NCI-H748 (cell line): Measurements from ENCODE around the gene PODXL.
A peak's percentile ranks its signal among the peaks of the same experiment; 100 is the strongest.
"Not testable (repeated sequence)": the region's sequence is repeated elsewhere in the genome, so short reads cannot be mapped to it uniquely, and the experiment has no call there.

Source experiments
- DNase-seq: peaks from one replicate; lab custom pipeline; 2025; ENCODE audit not compliant: unreplicated experiment; lab: John Stamatoyannopoulos, UW

Gene PODXL

DNA sequence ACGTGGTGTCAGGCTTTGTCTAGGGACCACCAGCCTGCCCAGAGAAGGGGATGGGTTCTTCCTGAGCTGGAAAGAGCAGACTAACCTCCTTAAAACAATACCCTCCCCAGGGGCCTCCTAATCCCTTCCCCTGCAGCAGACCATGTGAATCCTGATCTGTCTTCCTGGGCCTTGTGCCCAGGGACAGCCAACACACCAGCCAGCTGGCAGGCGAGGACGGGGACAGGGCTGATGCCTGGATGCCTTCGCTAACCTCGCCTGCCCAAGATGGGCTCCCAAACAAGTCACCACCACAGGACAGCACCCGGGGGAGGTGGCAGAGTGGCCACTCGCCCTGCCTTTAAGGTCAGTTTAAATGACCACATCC lies 17.6 kb downstream of the PODXL start:
- no peak for DNase-seq

- DNase-seq = no peak
Observed at GRCh38 chr7:131538071-131538812, 18.2 kb downstream of the PODXL start.

DNA sequence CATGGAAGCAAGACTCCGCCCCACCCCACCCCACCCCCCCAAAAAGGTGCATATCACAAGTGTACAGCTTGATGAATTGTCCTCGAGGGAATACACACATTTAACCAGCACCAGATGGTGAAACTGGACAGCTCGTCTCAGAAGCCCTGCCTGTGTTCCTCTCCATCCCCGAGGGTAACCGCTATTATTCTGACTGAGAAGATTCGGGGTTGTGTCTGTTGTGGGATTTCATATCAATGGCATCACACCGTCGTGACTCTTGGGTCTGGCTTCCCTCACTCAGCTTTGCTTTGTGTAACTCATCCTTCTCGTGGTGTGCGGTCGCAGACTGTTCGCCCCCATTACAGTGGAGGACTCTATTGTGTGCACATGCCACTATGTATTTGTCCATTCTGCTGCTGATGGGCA lies 18.9 kb downstream of the PODXL start:
- no peak for DNase-seq

GRCh38 chr7:131536361-131536849 lies 20.0 kb downstream of the PODXL start:
- no peak for DNase-seq

DNA sequence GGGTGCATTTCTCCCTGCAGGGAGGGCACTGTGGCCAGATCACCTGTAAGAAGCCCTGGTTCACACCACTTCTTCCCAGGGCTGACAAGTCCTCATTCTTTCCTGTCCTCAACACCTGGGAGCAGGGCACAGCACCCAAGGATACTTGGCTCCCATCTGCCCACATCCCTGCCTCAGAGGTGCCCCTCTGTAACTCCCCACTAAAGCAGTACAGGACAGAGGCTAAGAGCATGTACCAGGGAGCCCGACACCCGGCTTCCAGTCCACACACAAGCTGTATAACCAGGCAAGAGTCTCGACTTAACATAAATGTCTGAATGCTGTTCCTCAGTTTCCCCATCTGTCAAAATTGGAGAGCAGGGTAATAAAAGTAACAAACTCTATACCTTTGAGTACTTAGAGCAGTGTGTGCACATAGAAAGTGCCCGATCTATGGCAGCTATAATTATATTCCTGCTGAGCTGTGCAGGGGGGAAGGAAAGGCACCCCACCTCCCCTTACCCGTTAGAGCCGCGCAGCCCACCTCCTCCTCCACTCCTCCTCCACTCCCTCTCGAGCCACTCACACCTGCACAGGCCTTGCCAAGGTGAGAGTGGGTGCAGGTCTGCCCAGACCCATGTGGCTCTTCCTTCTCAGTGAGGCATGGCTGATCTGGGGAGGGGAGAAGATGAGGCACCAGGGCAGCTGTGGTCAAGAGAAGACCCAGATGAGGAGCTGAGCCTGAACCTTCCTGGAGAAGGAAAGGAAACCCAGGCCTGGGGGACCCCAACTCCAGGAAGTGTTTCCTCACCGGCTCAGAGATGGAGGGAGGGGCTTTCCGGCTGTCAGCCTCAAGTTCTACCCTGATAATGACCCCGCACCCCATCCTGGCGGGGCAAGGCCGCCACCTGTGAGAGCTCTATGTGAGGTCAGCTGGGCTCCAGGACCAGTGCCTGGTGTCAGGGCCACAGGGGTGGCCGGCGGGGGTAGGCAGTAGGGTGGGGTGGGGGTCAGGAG lies 22.6 kb downstream of the PODXL start:
- no peak for DNase-seq

GRCh38 chr7:131533151-131533559 lies 23.3 kb downstream of the PODXL start:
- no peak for DNase-seq

DNA sequence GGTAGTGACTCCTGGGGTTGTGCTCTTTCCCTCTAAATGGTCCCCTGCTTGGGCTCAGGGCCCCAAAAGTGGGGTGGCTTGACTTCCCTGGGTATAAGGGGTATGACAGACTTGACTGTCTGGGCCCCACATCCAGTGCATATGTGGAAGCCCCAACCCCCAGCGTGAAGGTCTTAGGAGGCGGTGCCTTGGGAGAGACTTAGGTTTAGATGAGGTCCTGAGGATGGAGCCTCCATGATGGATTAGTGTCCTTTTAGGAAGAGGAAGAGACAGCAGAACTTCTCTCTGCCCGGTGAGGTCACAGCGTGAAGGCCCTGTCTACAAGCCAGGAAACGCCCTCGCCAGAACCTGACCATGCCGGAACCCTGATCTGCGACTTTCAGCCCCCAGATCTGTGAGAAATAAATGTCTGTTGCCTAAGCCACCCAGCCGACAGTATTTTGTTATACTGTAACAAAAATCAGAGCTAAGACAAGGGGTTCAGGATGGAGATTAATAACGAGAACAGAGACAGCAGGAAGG lies 23.8 kb downstream of the PODXL start:
- DNase-seq = no peak

GRCh38 chr7:131530137-131530536 lies 26.3 kb downstream of the PODXL start:
- no peak for DNase-seq

DNA sequence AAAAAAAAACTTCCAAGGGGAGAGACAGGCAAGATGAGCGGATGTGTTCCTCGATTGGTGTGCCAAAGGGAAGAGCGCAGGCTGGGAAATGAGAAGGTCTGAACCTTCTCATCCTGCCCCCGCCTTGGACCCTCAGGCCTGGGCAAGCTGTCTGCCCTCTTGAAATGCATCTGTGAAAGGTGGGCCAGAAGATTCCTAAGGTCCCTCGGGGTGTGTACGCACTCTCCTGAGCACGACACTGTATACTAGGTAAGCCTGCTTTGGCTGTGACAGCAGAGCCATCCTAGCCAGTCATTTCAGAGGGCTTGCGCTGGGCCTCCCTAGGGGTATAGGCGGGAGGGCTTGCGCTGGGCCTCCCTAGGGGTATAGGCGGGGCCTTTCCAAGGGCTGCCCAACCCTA lies 26.8 kb downstream of the PODXL start:
- DNase-seq = no peak

- DNase-seq = no peak
Observed at GRCh38 chr7:131529179-131529578, 27.2 kb downstream of the PODXL start.

DNA sequence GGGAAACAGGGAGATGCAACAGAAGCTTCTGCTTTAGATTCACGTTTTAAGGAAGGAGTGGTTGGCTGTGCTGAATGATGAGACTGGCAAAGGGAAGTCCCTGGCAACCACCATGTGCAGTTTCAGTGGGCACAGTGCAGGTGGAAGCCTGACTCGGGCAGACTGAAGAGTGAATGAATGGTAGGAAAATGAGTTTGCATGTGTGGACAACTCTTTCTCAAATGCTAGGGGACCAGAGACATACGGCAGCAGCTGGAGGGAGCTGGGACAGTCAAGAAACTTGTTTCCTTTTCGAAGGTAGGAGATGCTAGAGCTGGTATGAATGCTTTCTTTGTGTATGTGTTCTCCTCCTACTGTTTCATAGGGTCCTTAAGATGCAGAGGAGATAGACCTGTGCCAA lies 29.0 kb downstream of the PODXL start:
- DNase-seq = no peak

DNA sequence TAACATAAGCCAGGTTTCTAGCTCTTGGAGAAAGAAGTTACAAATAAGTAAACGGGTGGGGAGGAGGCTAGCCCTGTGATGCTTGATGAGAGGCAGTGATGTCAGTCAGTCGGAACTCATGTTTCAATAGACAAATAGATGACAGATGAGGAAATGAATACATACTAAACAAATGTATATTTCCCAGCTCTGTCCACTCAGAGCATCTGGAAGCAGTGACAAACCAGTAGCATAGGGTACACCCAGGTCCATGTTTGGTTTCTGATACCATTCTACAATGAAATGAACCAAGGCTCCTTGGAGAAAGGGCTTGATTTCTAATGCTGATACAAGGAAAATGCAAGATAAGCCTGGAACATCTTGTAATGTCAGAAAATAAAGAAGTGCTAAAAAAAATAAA lies 30.6 kb downstream of the PODXL start:
- no peak for DNase-seq

DNA sequence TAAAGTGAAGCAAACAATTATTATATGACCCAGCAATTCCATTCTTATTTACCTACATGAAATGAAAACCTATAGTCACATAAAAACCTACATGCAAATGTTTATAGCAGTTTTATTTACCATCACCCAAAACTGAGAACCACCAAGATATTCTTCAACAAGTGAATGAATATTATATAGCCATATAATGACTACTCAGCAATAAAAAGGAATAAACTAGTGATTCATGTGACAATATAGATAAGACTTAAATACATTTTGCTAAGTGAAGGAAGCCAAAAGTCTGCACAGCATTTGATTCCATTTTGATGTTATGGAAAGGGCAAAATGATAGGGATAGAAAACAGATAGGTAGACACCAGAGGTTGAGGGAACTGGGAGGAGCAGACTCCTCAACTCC lies 31.7 kb downstream of the PODXL start:
- no peak for DNase-seq

DNA sequence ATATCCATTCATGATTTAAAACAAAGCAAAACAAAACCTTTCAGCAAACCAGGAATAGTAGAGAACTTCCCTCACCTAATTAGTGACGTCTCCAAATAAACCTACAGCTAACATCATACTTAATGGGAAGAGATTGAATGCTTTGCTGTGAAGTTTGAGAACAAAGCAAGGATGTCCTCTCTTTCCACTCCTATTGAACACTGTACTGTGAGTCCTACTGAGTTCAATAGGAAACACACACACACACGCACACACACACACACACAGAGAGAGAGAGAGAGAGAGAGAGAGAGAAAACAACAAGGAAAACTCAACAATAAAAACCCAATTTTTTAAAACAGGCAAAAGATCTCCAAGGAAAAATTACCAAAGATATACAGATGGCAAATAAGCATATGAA lies 32.3 kb downstream of the PODXL start:
- no peak for DNase-seq

DNA sequence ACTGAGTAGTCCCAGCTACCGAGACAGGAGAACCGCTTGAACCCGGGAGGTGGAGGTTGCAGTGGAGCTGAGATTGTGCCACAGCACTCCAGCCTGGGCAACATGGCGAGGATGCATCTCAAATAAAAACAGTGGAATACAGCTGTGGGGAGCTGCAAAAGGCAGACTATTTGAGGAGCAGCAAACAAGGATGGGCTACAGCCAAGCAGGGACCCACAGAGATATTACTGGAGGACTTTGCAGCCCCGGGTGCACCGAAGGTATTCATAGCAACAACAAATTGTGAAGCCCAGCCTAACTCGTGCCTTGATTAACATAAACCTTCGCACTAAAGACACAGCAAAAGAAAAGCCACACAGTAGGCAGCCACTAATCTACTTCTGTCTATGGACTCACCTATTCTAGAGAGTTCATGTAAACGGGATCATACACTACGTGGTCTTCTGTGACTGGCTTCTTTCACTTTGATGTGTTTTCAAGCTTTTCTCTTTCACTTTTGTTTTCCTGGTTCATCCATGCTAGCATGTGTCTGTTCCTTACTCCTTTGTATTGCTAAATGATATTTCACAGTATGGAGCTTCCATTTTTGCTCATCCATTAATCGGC lies 34.0 kb downstream of the PODXL start:
- DNase-seq = no peak

DNA sequence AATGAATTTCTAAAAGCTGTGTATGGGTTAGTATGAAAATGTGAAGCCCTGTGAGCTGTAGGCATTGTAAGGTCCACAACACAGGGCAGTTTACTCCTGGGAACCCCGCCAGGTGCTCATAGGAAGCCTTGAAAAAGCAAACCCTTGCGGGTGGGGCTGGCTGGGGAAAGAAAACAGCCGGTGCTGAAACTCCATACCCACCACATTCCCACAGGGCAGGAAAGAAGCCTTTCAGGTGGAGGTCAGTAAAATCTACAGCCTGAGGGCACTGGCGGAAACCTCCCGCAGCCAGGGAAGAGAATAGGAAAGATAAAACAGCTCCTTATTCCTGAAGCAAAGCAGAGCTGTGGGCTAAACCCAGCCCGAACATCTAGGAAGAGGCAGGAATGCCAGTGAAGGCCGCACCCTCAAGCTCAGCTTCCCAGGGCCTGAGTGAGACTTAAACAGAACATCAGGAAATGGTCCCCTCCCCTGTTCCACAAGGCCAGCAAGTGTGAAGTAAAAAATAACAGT lies 34.7 kb downstream of the PODXL start:
- peak; percentile 40 for DNase-seq

- no peak for DNase-seq
Observed at GRCh38 chr7:131518626-131519025, 37.8 kb downstream of the PODXL start.

- DNase-seq = no peak
Observed at GRCh38 chr7:131517218-131517923, 39.1 kb downstream of the PODXL start.

- not testable (repeated sequence) for DNase-seq
Observed at GRCh38 chr7:131515471-131515870, 41.0 kb downstream of the PODXL start.

DNA sequence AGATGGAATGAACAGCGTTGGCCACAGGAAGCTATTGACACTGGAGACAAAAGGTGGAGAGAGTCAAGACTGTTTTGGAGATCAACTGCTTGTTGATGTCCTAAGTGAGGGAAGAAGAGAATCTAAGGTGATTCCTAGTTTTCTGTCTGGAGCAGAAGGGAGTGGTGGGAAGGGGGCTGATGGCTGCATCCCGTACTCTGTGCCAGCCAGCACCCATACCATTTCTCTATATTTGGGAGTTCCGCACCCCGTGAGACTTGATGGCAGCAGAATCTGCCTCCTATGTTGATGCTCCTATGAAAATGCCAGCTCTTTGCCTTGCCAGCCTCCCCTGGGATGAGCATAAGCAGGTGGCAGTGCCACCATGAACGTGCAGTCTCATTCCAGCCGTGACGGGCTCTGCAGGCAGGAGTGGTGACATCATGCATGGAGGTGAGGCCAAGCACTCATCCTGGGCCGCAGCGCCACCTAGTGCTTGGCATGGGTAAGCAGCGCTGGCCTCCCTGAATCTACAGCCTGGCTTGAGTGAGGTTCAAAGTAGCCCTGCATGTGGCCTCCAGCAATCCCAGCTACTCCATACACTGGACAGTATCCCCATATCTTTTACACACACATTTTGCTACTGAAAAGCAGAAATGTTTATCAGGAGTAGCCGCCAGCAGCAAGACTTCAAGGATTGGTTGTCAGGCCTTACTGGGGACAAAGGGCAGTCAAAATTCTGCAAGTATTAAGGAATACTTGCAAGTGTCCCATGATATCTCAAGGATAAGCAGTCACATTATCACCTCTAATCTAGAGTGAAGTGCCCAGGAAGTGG lies 43.0 kb downstream of the PODXL start:
- DNase-seq = peak; percentile 84
